SK-N-SH (cell line): ENCODE results near the gene MEIS2. TPM values are rescaled to one million over a fixed set of nuclear protein-coding genes. Genes with fewer than 3 reads are reported as not detected.
A peak's percentile ranks its signal among the peaks of the same experiment; 100 is the strongest.

ENCODE experiments used
- CTCF ChIA-PET: fragments of 300-600, 350-600 bp; formaldehyde crosslinking; extraction: SDS; loops from one replicate; lab custom pipeline; 2021; lab: Yijun Ruan, JAX
- POLR2A ChIA-PET: fragments of 350-600 bp; sonication (Branson Sonifier 250); formaldehyde crosslinking; extraction: SDS; loops from one replicate; lab custom pipeline; 2020; ENCODE audit warnings: antibody characterized with exemption, inconsistent platforms; lab: Yijun Ruan, JAX
- DNase-seq: peaks from one replicate; pipeline ENCODE4 v3.0.0; 2012
- H2AFZ ChIP-seq: fragments of 200-600 bp; sonication (generic); 2 replicates; pipeline ENCODE4 v1.8.1; 2016; ENCODE audit warnings: antibody characterized with exemption, mild to moderate bottlenecking, low read depth
- H3F3A ChIP-seq: fragments of 200-600 bp; sonication (generic); replicated peaks from 2 replicates; pipeline ENCODE3; 2016; ENCODE audit warnings: antibody characterized with exemption, mild to moderate bottlenecking; ENCODE audit not compliant: insufficient read depth
- H3K27ac ChIP-seq, 2 experiments: fragments of 200-500 bp in 1 of 2; fragments of 200-600 bp in 1 of 2; sonication (Bioruptor generic) in 1 of 2; sonication (generic), shearing (Covaris generic) in 1 of 2; 2 replicates each; pipeline versions ENCODE4 v1.5.1 to v1.6.1; 2014 to 2016; ENCODE audit warnings: low read depth in 2 of 2, inconsistent platforms in 1 of 2, low read length in 1 of 2, mild to moderate bottlenecking in 1 of 2, mixed read lengths in 1 of 2
- H3K27me3 ChIP-seq: fragments of 200-600 bp; sonication (generic), shearing (Covaris generic); 2 replicates; pipeline ENCODE4 v1.6.1; 2016; ENCODE audit warnings: mixed run types; ENCODE audit not compliant: insufficient read depth
- H3K36me3 ChIP-seq, 2 experiments: fragments of 200-500 bp in 1 of 2; fragments of 200-600 bp in 1 of 2; sonication (Bioruptor generic) in 1 of 2; sonication (generic) in 1 of 2; replicated peaks in 1 of 2; 2 replicates each; pipeline versions ENCODE3 to v1.5.1; 2014 to 2016; ENCODE audit warnings: low read length in 1 of 2, mild to moderate bottlenecking in 1 of 2; ENCODE audit not compliant: insufficient read depth in 2 of 2, control insufficient read depth in 1 of 2
- H3K4me1 ChIP-seq, 2 experiments: fragments of 200-500 bp in 1 of 2; fragments of 200-600 bp in 1 of 2; sonication (Bioruptor generic) in 1 of 2; sonication (generic), shearing (Covaris generic) in 1 of 2; 2 replicates each; pipeline versions ENCODE4 v1.5.1 to v1.6.1; 2014 to 2016; ENCODE audit warnings: low read depth in 1 of 2, low read length in 1 of 2, mixed run types in 1 of 2; ENCODE audit not compliant: insufficient read depth in 2 of 2, control insufficient read depth in 1 of 2
- H3K4me2 ChIP-seq: fragments of 200-600 bp; sonication (generic), shearing (Covaris generic); 2 replicates; pipeline ENCODE4 v1.6.1; 2017; ENCODE audit warnings: mixed run types
- H3K4me3 ChIP-seq, 2 experiments: fragments of 200-500 bp in 1 of 2; fragments of 200-600 bp in 1 of 2; sonication (Bioruptor generic) in 1 of 2; sonication (generic), shearing (Covaris generic) in 1 of 2; 2 replicates each; pipeline versions ENCODE4 v1.5.1 to v1.8.1; 2014 to 2016; ENCODE audit warnings: low read depth in 2 of 2, inconsistent platforms in 1 of 2, low read length in 1 of 2, mild to moderate bottlenecking in 1 of 2, mixed read lengths in 1 of 2, moderate library complexity in 1 of 2
- H3K79me2 ChIP-seq: fragments of 200-600 bp; sonication (generic); 2 replicates; pipeline ENCODE4 v1.8.1; 2017; ENCODE audit warnings: mild to moderate bottlenecking; ENCODE audit not compliant: insufficient read depth
- H3K9ac ChIP-seq: fragments of 200-600 bp; sonication (generic); 2 replicates; pipeline ENCODE4 v1.6.1; 2017; ENCODE audit warnings: mixed run types
- H3K9me2 ChIP-seq: fragments of 200-600 bp; sonication (generic); 2 replicates; pipeline ENCODE4 v1.6.1; 2017; ENCODE audit warnings: mixed run types
- H3K9me3 ChIP-seq: fragments of 200-600 bp; sonication (generic); 2 replicates; pipeline ENCODE4 v1.6.1; 2017; ENCODE audit warnings: mixed run types, mild to moderate bottlenecking, moderate library complexity
- H4K20me1 ChIP-seq: fragments of 200-600 bp; sonication (generic); 2 replicates; pipeline ENCODE4 v1.6.1; 2017; ENCODE audit warnings: mild to moderate bottlenecking, mixed run types; ENCODE audit not compliant: insufficient read depth
- CHD2 ChIP-seq: fragments of 150-350 bp; IDR thresholded peaks from 2 replicates; pipeline ENCODE4 v1.6.1; 2018; ENCODE audit warnings: low read length; ENCODE audit not compliant: partially characterized antibody
- ELF1 ChIP-seq: IDR thresholded peaks from 2 replicates; pipeline ENCODE4 v1.4.0; 2012
- EP300 ChIP-seq, 2 experiments: IDR thresholded peaks; 2 replicates each; pipeline versions ENCODE4 v1.4.0 to v1.6.1; 2012; ENCODE audit warnings: borderline replicate concordance in 1 of 2, low read depth in 1 of 2, low read length in 1 of 2
- FOXM1 ChIP-seq: IDR thresholded peaks from 2 replicates; pipeline ENCODE4 v1.4.0; 2012; ENCODE audit warnings: low read depth, mild to moderate bottlenecking
- GABPA ChIP-seq: IDR thresholded peaks from 2 replicates; pipeline ENCODE4 v1.4.0; 2012; ENCODE audit warnings: low read depth, mild to moderate bottlenecking
- IRF3 ChIP-seq: fragments of 150-350 bp; IDR thresholded peaks from 2 replicates; pipeline ENCODE4 v1.6.1; 2016; ENCODE audit warnings: mild to moderate bottlenecking, low read depth, low read length
- JUND ChIP-seq: IDR thresholded peaks from 2 replicates; pipeline ENCODE4 v1.4.0; 2012
- MAX ChIP-seq: IDR thresholded peaks from 2 replicates; pipeline ENCODE4 v1.4.0; 2012; ENCODE audit warnings: low read depth
- MEF2A ChIP-seq: IDR thresholded peaks from 2 replicates; pipeline ENCODE4 v1.4.0; 2012; ENCODE audit warnings: low read depth, borderline replicate concordance
- NFIC ChIP-seq: IDR thresholded peaks from 2 replicates; pipeline ENCODE4 v1.4.0; 2012; ENCODE audit warnings: borderline replicate concordance
- PBX3 ChIP-seq: IDR thresholded peaks from 2 replicates; pipeline ENCODE4; 2012
- POLR2AphosphoS5 ChIP-seq: IDR thresholded peaks from 2 replicates; pipeline ENCODE4 v1.6.1; 2012; ENCODE audit warnings: low read depth, low read length
- RAD21 ChIP-seq: IDR thresholded peaks from 2 replicates; pipeline ENCODE4 v1.6.1; 2012; ENCODE audit warnings: mild to moderate bottlenecking, low read length
- RFX5 ChIP-seq: IDR thresholded peaks from 2 replicates; pipeline ENCODE4 v1.6.1; 2012; ENCODE audit warnings: mild to moderate bottlenecking, improper control_type of control experiment, low read length
- SIN3A ChIP-seq: IDR thresholded peaks from 2 replicates; pipeline ENCODE4 v1.6.1; 2012; ENCODE audit warnings: low read depth, mild to moderate bottlenecking, low read length, moderate library complexity, borderline replicate concordance
- TAF1 ChIP-seq: IDR thresholded peaks from 2 replicates; pipeline ENCODE4 v1.6.1; 2012; ENCODE audit warnings: low read depth, mild to moderate bottlenecking, low read length, moderate library complexity, borderline replicate concordance
- TCF12 ChIP-seq: IDR thresholded peaks from 2 replicates; pipeline ENCODE4 v1.4.0; 2012
- TEAD4 ChIP-seq: IDR thresholded peaks from 2 replicates; pipeline ENCODE4 v1.4.0; 2012; ENCODE audit warnings: mild to moderate bottlenecking, borderline replicate concordance; ENCODE audit not compliant: insufficient read depth
- USF2 ChIP-seq: fragments of 150-350 bp; IDR thresholded peaks from 2 replicates; pipeline ENCODE4 v1.6.1; 2017; ENCODE audit warnings: antibody characterized with exemption, low read length, low read depth, borderline replicate concordance
- ZBTB33 ChIP-seq: IDR thresholded peaks from 2 replicates; pipeline ENCODE4 v1.4.0; 2012; ENCODE audit warnings: low read depth, borderline replicate concordance
- WGBS: methylation state at CpG from one replicate; pipeline ENCODE4 v1.1.6; 2017; ENCODE audit warnings: low lambda C conversion rate; 5-methylcytosine and 5-hydroxymethylcytosine counted together
- polyA plus RNA-seq, 3 experiments: library from polyadenylated mRNA; depleted of rRNA; stranded (reverse); fragments of >200 nt; gene quantifications; 2 replicates each; pipeline ENCODE4 v1.2.3, GENCODE V29; 2012

MEIS2 gene
- polyA plus RNA-seq, 1 of the 3 experiments (the other 2 are of a cell fraction): 146 TPM

GRCh38 chr15:37098468-37099318 lies 1.7 kb downstream of the MEIS2 start:
- no peaks in the 10 kb centered on the region for H3K27me3 ChIP-seq
- 2% methylated on average over 26 of the region's 75 CpGs for WGBS
- H4K20me1 ChIP-seq: no peaks in the 10 kb centered on the region
- TF ChIP-seq RFX5: no peak
- TF ChIP-seq POLR2AphosphoS5: peak; percentile 12
- TF ChIP-seq ELF1: no peak
- no peak for TF ChIP-seq PBX3
- no peak for TF ChIP-seq MEF2A
- TF ChIP-seq ZBTB33: no peak
- TF ChIP-seq JUND: no peak
- TF ChIP-seq MAX: no peak
- no peak for TF ChIP-seq RAD21
- peak; percentile 14; the same call in 1 of the 2 replicates for TF ChIP-seq SIN3A
- peaks cover 50% of the 10 kb centered on the region for H3F3A ChIP-seq
- H3K79me2 ChIP-seq: peaks cover 86% of the 10 kb centered on the region
- ChIA-PET CTCF (interaction anchor here (1.3 kb wide), 1 partner anchor 12 kb away, joined by 3 read pairs; no protein-coding TSS in a partner anchor), POLR2A (interaction anchor here (1.4 to 2.9 kb wide), 2 partner anchors 14 to 696 kb away, joined by 4 to 11 read pairs; no protein-coding TSS in a partner anchor)
- H3K4me3 ChIP-seq: peak overlapping the region; percentile 74 to 92
- no peaks in the 10 kb centered on the region for H3K9me3 ChIP-seq
- H3K9me2 ChIP-seq: no peaks in the 10 kb centered on the region
- H3K4me1 ChIP-seq: no peaks in the 10 kb centered on the region; a peak in 1 of 4 replicates
- H3K9ac ChIP-seq: peak overlapping the region; percentile 98
- DNase-seq: peak; percentile 53
- peak overlapping the region; percentile 91 for H3K4me2 ChIP-seq
- H3K36me3 ChIP-seq: peaks cover 21 to 37% of the 10 kb centered on the region in 2 experiments
- H2AFZ ChIP-seq: no peak overlapping the region
- H3K27ac ChIP-seq: peak overlapping the region; percentile 93 to 99

- peak overlapping the region; percentile 74 to 92 for H3K4me3 ChIP-seq
- H4K20me1 ChIP-seq: no peaks in the 10 kb centered on the region
- H3K9ac ChIP-seq: peak overlapping the region; percentile 98
- no peaks in the 10 kb centered on the region for H3K27me3 ChIP-seq
- CTCF ChIA-PET: interaction anchor here (0.8 to 5.1 kb wide), 3 partner anchors 17 to 214 kb away, joined by 3 to 38 read pairs (median 3); no protein-coding TSS in a partner anchor
- peaks cover 31 to 50% of the 10 kb centered on the region in 2 experiments for H3K36me3 ChIP-seq
- no peak overlapping the region for H2AFZ ChIP-seq
- POLR2A ChIA-PET: interaction anchor here (0.6 to 3.0 kb wide), 13 partner anchors 8 to 782 kb away, joined by 3 to 23 read pairs (median 4); no protein-coding TSS in a partner anchor
- 17% methylated on average over 22 of the region's 30 CpGs for WGBS
- H3K79me2 ChIP-seq: peaks cover 86% of the 10 kb centered on the region
- H3K9me2 ChIP-seq: no peaks in the 10 kb centered on the region
- no peaks in the 10 kb centered on the region for H3K9me3 ChIP-seq
- peak overlapping the region; percentile 91 for H3K4me2 ChIP-seq
- peak; percentile 54 for DNase-seq
- H3F3A ChIP-seq: peaks cover 43% of the 10 kb centered on the region
- H3K27ac ChIP-seq: peak overlapping the region; percentile 93 to 99
- H3K4me1 ChIP-seq: no peaks in the 10 kb centered on the region; a peak in 2 of 4 replicates
- no peak for TF ChIP-seq TCF12
- no peak for TF ChIP-seq POLR2AphosphoS5
- TF ChIP-seq USF2: no peak
- no peak for TF ChIP-seq GABPA
- TF ChIP-seq FOXM1: no peak
- no peak for TF ChIP-seq CHD2
- no peak for TF ChIP-seq JUND
- TF ChIP-seq EP300 (IDR thresholded peaks at IDR 0.05; ENCODE audit: borderline replicate concordance in 1 of 2, low read depth in 1 of 2, low read length in 1 of 2): 0 out of 4 replicates have a peak, but pooled peaks of 1 of the 2 experiments have one; percentile 13
- peak; percentile 34; the same call in 1 of the 2 replicates for TF ChIP-seq TAF1
- no peak for TF ChIP-seq RAD21
- TF ChIP-seq IRF3: no peak
- no peak for TF ChIP-seq TEAD4
- TF ChIP-seq RFX5: no peak
- no peak for TF ChIP-seq NFIC
Measured at GRCh38 chr15:37097144-37097919, 3.0 kb downstream of the MEIS2 start.
